Measurements from ENCODE around the gene UNC5B. TPM values are rescaled to one million over a fixed set of nuclear protein-coding genes. Genes with fewer than 3 reads are reported as not detected.
A peak's percentile ranks its signal among the peaks of the same experiment; 100 is the strongest.

UNC5B gene
- total RNA-seq, 1 donor = 0.27 TPM

DNA sequence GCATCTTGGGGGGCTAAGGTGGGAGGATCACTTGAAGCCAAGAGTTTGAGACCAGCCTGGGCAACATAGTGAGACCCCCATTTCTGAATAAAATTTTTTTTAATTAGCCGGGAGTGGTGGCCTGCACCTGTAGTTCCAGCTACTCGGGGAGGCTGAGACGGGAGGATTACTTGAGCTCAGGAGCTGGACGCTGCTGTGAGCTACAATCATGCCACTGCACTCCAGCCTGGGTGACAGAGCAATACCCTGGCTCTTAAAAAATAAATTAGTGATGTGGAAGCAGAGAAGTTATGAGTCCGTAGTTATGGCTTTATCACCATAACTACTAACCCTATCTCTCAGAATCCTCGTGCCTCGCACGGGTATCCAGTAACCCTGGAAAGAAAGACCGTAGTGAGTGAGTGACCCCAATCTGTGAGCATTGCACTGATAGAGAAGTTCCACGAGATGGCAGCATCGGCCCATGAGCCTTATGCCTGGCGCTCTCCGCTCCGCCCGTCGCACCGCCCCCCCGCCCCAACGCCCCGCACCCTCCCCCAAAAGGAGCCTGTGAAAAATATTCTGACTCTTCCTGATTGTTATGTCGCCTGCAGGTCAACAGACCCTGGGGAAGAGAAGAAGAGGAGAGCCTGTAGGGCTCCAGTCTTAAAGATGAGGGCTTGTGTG is 101.8 kb downstream of the UNC5B start:
- peak; percentile 31 to 58 (median 40) for DNase-seq (ENCODE audit: low read depth in 2 of 3, low spot score in 2 of 3)

DNA sequence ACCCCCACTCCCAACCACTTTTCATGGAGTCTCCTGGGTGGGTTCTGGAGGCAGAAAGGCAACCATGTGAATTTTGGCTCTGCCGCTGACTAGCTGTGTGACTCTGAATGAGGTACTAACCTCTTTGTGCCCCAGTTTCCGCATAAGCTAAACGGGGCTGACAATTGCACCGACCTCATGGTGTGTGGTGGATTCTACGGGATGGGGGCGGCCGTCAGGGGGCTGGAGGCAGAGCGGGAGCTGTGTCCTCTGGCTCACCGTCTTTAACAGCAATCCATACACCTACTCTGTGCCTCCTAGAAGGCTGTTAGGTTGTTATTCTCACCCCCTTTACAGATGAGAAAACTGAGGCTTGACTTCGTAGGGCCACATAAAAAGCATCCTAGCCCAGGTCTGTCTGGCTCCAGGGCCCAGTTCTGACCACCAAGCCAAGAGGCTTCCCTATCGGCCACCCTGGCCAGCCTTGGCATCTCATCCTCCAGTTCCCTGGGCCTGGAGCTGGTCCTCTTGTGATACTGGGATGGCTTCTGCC is 102.4 kb downstream of the UNC5B start:
- DNase-seq (ENCODE audit: low read depth in 2 of 3, low spot score in 2 of 3) = no peak

- peak in 2 of 3 donors; percentile 49 to 53 for DNase-seq (ENCODE audit: low read depth in 2 of 3, low spot score in 2 of 3)
Observed at GRCh38 chr10:71316056-71316785, 103.9 kb downstream of the UNC5B start.

DNA sequence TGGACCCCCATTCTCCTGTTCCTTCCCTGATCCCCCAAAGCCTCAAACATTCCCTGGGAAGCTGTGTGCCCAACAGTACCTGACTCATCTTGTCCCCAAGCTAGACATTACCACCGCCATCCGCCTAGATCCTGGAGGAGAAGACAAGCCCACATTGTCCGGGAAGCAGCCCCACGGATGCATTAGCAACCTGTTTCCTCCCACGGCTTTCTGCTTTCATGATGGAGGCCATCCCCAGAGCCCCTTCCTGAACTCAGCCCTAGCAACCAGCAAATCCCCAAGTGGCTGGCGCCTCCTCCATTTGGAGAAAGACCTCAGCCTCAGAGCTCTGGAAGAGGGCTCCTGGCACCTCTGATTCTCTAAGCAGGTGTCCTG is 104.4 kb downstream of the UNC5B start:
- no peak for DNase-seq (ENCODE audit: low read depth in 2 of 3, low spot score in 2 of 3)

GRCh38 chr10:71317739-71318138 is 105.4 kb downstream of the UNC5B start:
- no peak for DNase-seq (ENCODE audit: low read depth in 2 of 3, low spot score in 2 of 3)

- DNase-seq (ENCODE audit: low read depth in 2 of 3, low spot score in 2 of 3) = peak; percentile 65 to 86 (median 82)
Observed at GRCh38 chr10:71319042-71319799, 106.9 kb downstream of the UNC5B start, which contains the start of gene SLC29A3. Gene SLC29A3 (plus strand): TSS chr10:71319259. CDS start chr10:71319310, 51 bp downstream.

DNA sequence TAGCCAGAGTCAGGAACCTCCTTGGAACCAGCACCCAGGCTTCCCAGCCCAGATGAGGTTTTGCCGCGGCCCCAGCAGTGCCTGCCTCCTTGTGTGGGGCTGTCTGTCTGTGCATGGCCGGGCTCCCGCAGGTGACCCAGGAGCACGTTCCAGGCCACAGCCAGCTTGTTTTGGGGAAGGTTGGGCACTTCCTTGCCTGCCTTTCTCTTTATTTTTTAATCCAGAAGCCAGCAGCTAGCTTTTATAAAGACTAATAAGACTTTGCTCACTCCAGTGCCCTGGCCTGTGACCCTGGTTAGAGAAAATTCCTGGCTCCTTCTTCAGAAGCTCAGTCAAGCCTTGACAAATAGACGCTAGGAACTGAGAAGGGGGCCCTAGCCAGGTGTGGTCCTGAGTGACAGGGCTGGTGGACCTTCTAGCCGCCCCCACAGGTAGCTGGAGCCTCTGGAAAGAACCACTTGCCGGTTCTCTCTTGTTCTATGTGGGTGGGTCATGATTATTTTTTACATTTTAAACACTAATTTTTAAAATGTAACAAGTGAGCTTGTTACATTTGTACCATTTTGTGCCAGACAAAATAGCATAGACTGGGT is 107.5 kb downstream of the UNC5B start:
- no peak for DNase-seq (ENCODE audit: low read depth in 2 of 3, low spot score in 2 of 3)

DNA sequence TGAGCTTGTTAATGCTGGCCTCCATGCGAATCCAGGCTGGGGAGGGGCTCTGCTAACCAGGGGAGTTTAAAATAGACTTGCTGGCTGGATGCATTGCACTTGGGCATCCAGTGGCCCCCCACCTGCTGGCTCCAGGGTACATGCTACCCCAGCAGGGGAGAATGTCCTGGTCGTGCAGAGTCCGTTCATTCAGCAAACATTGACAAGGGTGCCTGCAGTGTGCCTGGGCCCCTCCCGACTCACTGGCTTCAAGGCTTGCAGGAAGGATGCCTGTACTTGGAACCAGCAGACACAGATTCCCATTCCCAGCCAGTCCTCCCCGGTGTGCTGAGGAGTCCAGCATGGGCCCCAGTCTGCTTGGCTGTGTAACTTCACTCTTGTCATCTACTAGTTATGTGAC is 108.2 kb downstream of the UNC5B start:
- DNase-seq (ENCODE audit: low read depth in 2 of 3, low spot score in 2 of 3) = no peak

DNA sequence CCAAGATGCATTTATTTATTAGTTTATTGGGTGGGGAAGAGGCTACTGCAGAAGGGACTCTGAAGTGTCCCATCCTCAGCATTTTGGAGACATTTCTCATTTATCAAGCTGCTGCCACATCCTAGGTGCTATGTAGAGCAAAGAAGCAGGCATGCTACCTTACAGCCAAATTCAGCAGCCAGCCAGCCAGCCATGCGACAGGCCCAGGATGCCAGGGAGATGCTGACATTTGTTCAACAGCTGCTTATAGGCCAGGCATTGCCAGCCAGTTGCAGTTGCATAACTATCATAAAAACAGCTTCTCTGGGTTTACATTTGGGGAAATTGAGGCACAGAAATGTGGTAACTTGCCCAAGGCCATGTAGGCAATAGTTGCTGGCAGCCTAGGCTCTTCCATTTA is 109.0 kb downstream of the UNC5B start:
- no peak for DNase-seq (ENCODE audit: low read depth in 2 of 3, low spot score in 2 of 3)

GRCh38 chr10:71323407-71323806 is 111.0 kb downstream of the UNC5B start:
- no peak for DNase-seq (ENCODE audit: low read depth in 2 of 3, low spot score in 2 of 3)

DNA sequence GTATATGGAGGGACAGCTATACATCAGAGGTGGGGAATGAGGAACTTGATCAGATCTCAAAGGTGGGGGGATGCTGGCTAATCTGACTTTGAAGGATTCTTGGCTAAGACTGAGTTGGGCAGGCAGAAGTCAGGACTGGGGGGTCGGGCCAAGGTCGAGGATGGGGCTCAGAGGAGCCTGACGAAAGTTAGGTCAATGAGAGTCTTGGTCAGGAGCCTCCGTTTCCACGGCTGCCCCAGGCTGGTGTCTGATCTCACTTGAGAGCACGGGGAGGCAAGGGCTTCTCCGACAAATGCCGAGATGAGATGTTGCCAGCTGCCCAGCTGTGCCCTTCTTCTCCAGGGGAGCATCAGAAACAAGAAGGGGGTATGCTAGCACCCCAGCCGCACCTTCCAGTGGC is 112.4 kb downstream of the UNC5B start:
- DNase-seq (ENCODE audit: low read depth in 2 of 3, low spot score in 2 of 3) = no peak

DNA sequence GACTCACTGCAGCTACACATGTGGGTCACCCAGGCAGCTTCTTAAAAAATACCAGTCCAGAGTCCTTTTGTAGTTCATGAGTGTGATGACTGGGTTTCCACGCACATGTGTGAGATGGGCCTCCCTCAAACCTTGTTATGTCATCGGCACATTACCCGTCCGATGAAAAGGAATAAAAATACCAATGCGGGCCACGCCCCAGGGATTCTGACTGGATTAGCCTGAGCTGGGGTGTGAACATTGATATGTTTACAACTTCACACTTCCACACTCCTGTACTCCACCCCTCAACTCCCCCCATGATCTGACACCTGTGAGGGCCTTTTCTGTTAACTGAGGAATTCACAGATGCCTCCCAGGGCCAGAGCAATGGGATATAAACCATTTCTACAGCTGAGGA is 112.9 kb downstream of the UNC5B start:
- DNase-seq (ENCODE audit: low read depth in 2 of 3, low spot score in 2 of 3) = no peak

DNA sequence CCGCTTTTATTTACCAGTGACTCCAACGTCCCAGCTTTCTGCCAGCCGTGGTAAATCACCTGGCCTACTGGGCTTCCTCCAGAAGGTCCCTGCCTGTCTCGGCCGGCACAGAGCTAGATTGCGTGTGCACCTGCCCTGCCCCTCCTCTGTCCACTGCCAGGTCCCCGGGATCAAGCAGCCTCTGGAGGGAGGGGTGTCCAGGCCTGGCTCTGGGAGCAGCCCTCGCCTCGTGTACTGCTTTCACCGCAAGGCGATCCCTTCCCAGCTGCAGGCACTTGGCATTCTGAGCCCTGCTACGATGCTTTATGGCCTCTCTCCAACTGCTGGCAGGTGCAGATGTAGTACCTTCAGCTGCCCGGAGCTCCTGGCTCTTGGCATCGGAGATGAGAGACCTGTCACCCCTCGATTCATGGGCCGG is 114.1 kb downstream of the UNC5B start:
- no peak for DNase-seq (ENCODE audit: low read depth in 2 of 3, low spot score in 2 of 3)

DNA sequence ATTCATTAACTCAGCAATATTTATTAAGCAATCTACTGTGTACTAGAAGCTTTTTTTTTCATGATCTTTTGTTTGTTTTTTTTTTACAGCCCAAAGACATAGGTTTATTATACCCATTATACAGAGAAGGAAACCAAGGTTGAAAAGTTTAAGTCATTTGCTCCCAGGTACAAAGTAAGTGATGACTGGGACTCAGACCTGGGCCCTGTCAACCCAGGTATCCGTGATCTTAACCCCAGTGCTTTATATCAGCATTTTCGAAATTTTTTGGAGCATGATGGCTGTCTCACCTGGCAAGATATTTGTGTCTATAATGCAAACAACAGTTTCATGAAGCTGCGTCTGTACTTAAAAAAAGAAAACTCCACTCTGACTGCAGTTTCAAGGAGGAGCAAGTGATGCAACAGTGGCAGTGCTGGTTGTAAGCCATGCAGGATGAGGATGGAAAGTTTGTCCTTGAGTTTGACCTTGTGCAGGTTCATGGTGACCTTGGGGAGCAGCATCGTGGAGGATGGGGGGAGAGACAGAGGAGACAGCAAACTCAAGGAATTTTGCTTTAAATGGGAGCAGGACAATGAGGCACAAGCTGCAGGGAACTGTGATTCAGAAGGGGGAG is 118.5 kb downstream of the UNC5B start:
- no peak for DNase-seq (ENCODE audit: low read depth in 2 of 3, low spot score in 2 of 3)

DNA sequence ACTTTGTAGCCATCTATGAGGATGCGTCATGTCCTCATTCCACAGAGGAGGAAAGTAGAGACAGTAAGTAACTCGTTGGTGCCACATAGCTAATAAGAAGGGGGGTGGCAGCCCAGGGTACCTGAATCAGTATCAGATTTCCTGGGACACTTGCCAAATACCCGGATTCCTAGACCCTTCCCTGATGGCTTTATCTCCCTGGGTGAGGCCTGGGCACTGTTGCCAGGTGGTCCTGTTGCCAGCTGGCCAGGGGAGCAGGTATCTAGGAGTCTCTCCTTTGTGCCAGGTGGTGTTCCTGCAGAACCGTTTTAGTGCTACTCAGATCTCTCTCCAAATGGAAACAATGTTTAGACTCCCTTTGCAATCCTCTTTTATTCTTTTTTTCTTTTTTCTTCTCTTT is 119.4 kb downstream of the UNC5B start:
- DNase-seq (ENCODE audit: low read depth in 2 of 3, low spot score in 2 of 3) = no peak

DNA sequence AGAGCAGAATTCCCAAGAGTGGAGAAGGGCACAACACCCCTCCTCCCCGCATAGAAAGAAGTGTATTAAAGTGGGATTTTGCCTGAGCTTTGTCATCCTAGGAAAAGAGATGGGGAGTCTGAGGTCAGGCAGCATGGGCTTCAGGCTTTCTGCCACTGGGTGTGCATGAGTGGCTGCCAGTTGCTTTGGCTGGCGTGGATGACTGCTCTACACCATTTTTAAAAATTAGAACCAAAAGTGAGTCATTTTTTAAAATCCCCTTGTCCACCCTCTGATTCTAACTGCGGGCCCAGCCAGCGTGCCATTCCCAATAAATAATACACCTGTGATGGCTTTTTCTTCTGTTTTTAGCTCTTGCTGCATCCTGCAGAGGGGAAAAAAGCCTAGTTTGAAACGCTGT is 120.1 kb downstream of the UNC5B start:
- DNase-seq (ENCODE audit: low read depth in 2 of 3, low spot score in 2 of 3) = no peak

GRCh38 chr10:71333129-71333887 is 120.9 kb downstream of the UNC5B start:
- DNase-seq (ENCODE audit: low read depth in 2 of 3, low spot score in 2 of 3) = peak in 1 of 3 donors; percentile 14

DNA sequence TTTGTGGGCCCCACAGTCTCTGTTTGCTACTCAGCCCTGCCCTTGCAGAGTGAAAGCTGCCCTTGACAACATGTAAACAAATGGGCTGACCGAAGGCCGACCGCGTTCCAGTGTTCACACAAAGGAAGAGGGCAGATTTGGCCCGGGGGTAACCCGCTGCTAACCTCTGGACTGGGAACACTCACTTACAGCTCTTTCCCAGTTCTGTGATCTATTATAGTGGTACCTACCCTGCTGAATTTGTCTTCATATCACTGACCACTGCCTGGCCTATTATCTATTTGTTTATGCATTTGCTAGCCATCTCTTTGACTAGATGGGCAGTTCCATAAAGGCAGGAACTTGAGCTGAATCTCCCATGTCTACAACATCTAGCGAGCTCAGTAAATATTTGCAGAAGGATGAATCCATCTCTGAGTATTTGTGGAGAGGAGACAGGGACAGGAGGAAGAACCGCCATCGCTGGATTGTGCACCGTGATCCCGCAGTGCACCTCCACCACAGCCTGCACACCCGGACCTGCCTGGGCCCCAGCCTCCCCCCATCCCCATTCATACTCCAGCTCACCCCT is 121.9 kb downstream of the UNC5B start:
- no peak for DNase-seq (ENCODE audit: low read depth in 2 of 3, low spot score in 2 of 3)

- DNase-seq (ENCODE audit: low read depth in 2 of 3, low spot score in 2 of 3) = no peak
Observed at GRCh38 chr10:71335173-71335708, 122.9 kb downstream of the UNC5B start.
